SK-N-SH (cell line): ENCODE results near the gene OR6P1. TPM values are rescaled to one million over a fixed set of nuclear protein-coding genes. Genes with fewer than 3 reads are reported as not detected.

ENCODE experiments used
- CTCF ChIA-PET: fragments of 300-600, 350-600 bp; formaldehyde crosslinking; extraction: SDS; loops from one replicate; lab custom pipeline; 2021; lab: Yijun Ruan, JAX
- POLR2A ChIA-PET: fragments of 350-600 bp; sonication (Branson Sonifier 250); formaldehyde crosslinking; extraction: SDS; loops from one replicate; lab custom pipeline; 2020; ENCODE audit warnings: antibody characterized with exemption, inconsistent platforms; lab: Yijun Ruan, JAX
- DNase-seq: peaks from one replicate; pipeline ENCODE4 v3.0.0; 2012
- H2AFZ ChIP-seq: fragments of 200-600 bp; sonication (generic); 2 replicates; pipeline ENCODE4 v1.8.1; 2016; ENCODE audit warnings: antibody characterized with exemption, mild to moderate bottlenecking, low read depth
- H3F3A ChIP-seq: fragments of 200-600 bp; sonication (generic); replicated peaks from 2 replicates; pipeline ENCODE3; 2016; ENCODE audit warnings: antibody characterized with exemption, mild to moderate bottlenecking; ENCODE audit not compliant: insufficient read depth
- H3K27ac ChIP-seq, 2 experiments: fragments of 200-500 bp in 1 of 2; fragments of 200-600 bp in 1 of 2; sonication (Bioruptor generic) in 1 of 2; sonication (generic), shearing (Covaris generic) in 1 of 2; 2 replicates each; pipeline versions ENCODE4 v1.5.1 to v1.6.1; 2014 to 2016; ENCODE audit warnings: low read depth in 2 of 2, inconsistent platforms in 1 of 2, low read length in 1 of 2, mild to moderate bottlenecking in 1 of 2, mixed read lengths in 1 of 2
- H3K27me3 ChIP-seq: fragments of 200-600 bp; sonication (generic), shearing (Covaris generic); 2 replicates; pipeline ENCODE4 v1.6.1; 2016; ENCODE audit warnings: mixed run types; ENCODE audit not compliant: insufficient read depth
- H3K36me3 ChIP-seq, 2 experiments: fragments of 200-500 bp in 1 of 2; fragments of 200-600 bp in 1 of 2; sonication (Bioruptor generic) in 1 of 2; sonication (generic) in 1 of 2; replicated peaks in 1 of 2; 2 replicates each; pipeline versions ENCODE3 to v1.5.1; 2014 to 2016; ENCODE audit warnings: low read length in 1 of 2, mild to moderate bottlenecking in 1 of 2; ENCODE audit not compliant: insufficient read depth in 2 of 2, control insufficient read depth in 1 of 2
- H3K4me1 ChIP-seq, 2 experiments: fragments of 200-500 bp in 1 of 2; fragments of 200-600 bp in 1 of 2; sonication (Bioruptor generic) in 1 of 2; sonication (generic), shearing (Covaris generic) in 1 of 2; 2 replicates each; pipeline versions ENCODE4 v1.5.1 to v1.6.1; 2014 to 2016; ENCODE audit warnings: low read depth in 1 of 2, low read length in 1 of 2, mixed run types in 1 of 2; ENCODE audit not compliant: insufficient read depth in 2 of 2, control insufficient read depth in 1 of 2
- H3K4me2 ChIP-seq: fragments of 200-600 bp; sonication (generic), shearing (Covaris generic); 2 replicates; pipeline ENCODE4 v1.6.1; 2017; ENCODE audit warnings: mixed run types
- H3K4me3 ChIP-seq, 2 experiments: fragments of 200-500 bp in 1 of 2; fragments of 200-600 bp in 1 of 2; sonication (Bioruptor generic) in 1 of 2; sonication (generic), shearing (Covaris generic) in 1 of 2; 2 replicates each; pipeline versions ENCODE4 v1.5.1 to v1.8.1; 2014 to 2016; ENCODE audit warnings: low read depth in 2 of 2, inconsistent platforms in 1 of 2, low read length in 1 of 2, mild to moderate bottlenecking in 1 of 2, mixed read lengths in 1 of 2, moderate library complexity in 1 of 2
- H3K79me2 ChIP-seq: fragments of 200-600 bp; sonication (generic); 2 replicates; pipeline ENCODE4 v1.8.1; 2017; ENCODE audit warnings: mild to moderate bottlenecking; ENCODE audit not compliant: insufficient read depth
- H3K9ac ChIP-seq: fragments of 200-600 bp; sonication (generic); 2 replicates; pipeline ENCODE4 v1.6.1; 2017; ENCODE audit warnings: mixed run types
- H3K9me2 ChIP-seq: fragments of 200-600 bp; sonication (generic); 2 replicates; pipeline ENCODE4 v1.6.1; 2017; ENCODE audit warnings: mixed run types
- H3K9me3 ChIP-seq: fragments of 200-600 bp; sonication (generic); 2 replicates; pipeline ENCODE4 v1.6.1; 2017; ENCODE audit warnings: mixed run types, mild to moderate bottlenecking, moderate library complexity
- H4K20me1 ChIP-seq: fragments of 200-600 bp; sonication (generic); 2 replicates; pipeline ENCODE4 v1.6.1; 2017; ENCODE audit warnings: mild to moderate bottlenecking, mixed run types; ENCODE audit not compliant: insufficient read depth
- EP300 ChIP-seq, 2 experiments: IDR thresholded peaks; 2 replicates each; pipeline versions ENCODE4 v1.4.0 to v1.6.1; 2012; ENCODE audit warnings: borderline replicate concordance in 1 of 2, low read depth in 1 of 2, low read length in 1 of 2
- FOSL2 ChIP-seq: IDR thresholded peaks from 2 replicates; pipeline ENCODE4 v1.4.0; 2012; ENCODE audit warnings: low read depth, mild to moderate bottlenecking, moderate library complexity, borderline replicate concordance
- FOXJ3 ChIP-seq: sonication (generic); formaldehyde crosslinking; IDR thresholded peaks from 2 replicates; pipeline ENCODE4 v1.5.1; 2020; ENCODE audit warnings: mild to moderate bottlenecking, missing genetic modification reagents
- GATA2 ChIP-seq: sonication (generic); formaldehyde crosslinking; IDR thresholded peaks from 2 replicates; pipeline ENCODE4 v1.5.0; 2020; ENCODE audit warnings: mild to moderate bottlenecking, missing genetic modification reagents
- IRF3 ChIP-seq: fragments of 150-350 bp; IDR thresholded peaks from 2 replicates; pipeline ENCODE4 v1.6.1; 2016; ENCODE audit warnings: mild to moderate bottlenecking, low read depth, low read length
- JUND ChIP-seq: IDR thresholded peaks from 2 replicates; pipeline ENCODE4 v1.4.0; 2012
- MAX ChIP-seq: IDR thresholded peaks from 2 replicates; pipeline ENCODE4 v1.4.0; 2012; ENCODE audit warnings: low read depth
- MEF2A ChIP-seq: IDR thresholded peaks from 2 replicates; pipeline ENCODE4 v1.4.0; 2012; ENCODE audit warnings: low read depth, borderline replicate concordance
- MXI1 ChIP-seq: IDR thresholded peaks from 2 replicates; pipeline ENCODE4 v1.6.1; 2012; ENCODE audit warnings: mild to moderate bottlenecking, low read depth, low read length, improper control_type of control experiment
- NFIC ChIP-seq: IDR thresholded peaks from 2 replicates; pipeline ENCODE4 v1.4.0; 2012; ENCODE audit warnings: borderline replicate concordance
- PBX3 ChIP-seq: IDR thresholded peaks from 2 replicates; pipeline ENCODE4; 2012
- POLR2AphosphoS5 ChIP-seq: IDR thresholded peaks from 2 replicates; pipeline ENCODE4 v1.6.1; 2012; ENCODE audit warnings: low read depth, low read length
- RFX5 ChIP-seq: IDR thresholded peaks from 2 replicates; pipeline ENCODE4 v1.6.1; 2012; ENCODE audit warnings: mild to moderate bottlenecking, improper control_type of control experiment, low read length
- SMC3 ChIP-seq: IDR thresholded peaks from 2 replicates; pipeline ENCODE4 v1.6.1; 2012; ENCODE audit warnings: low read depth, low read length, improper control_type of control experiment
- TAF1 ChIP-seq: IDR thresholded peaks from 2 replicates; pipeline ENCODE4 v1.6.1; 2012; ENCODE audit warnings: low read depth, mild to moderate bottlenecking, low read length, moderate library complexity, borderline replicate concordance
- USF1 ChIP-seq: IDR thresholded peaks from 2 replicates; pipeline ENCODE4 v1.4.0; 2012; ENCODE audit warnings: low read depth, borderline replicate concordance
- WGBS: methylation state at CpG from one replicate; pipeline ENCODE4 v1.1.6; 2017; ENCODE audit warnings: low lambda C conversion rate; 5-methylcytosine and 5-hydroxymethylcytosine counted together
- polyA plus RNA-seq, 3 experiments: library from polyadenylated mRNA; depleted of rRNA; stranded (reverse); fragments of >200 nt; gene quantifications; 2 replicates each; pipeline ENCODE4 v1.2.3, GENCODE V29; 2012
- TF ChIP-seq, protein P1 (sequence below): IDR thresholded peaks from 2 replicates; pipeline ENCODE4 v1.4.0; 2012; ENCODE audit warnings: low read depth, borderline replicate concordance
- TF ChIP-seq, protein P2 (sequence below): fragments of 200-600 bp; sonication (generic); IDR thresholded peaks from 2 replicates; pipeline ENCODE4 v1.6.1; 2017; ENCODE audit warnings: antibody characterized with exemption, mild to moderate bottlenecking, moderate library complexity

The OR6P1 gene
- polyA plus RNA-seq, 1 of the 3 experiments (the other 2 are of a cell fraction), result not detected

GRCh38 chr1:158586942-158587341 is 16.6 kb upstream of the OR6P1 start:
- POLR2A ChIA-PET, result no interaction called here
- no peaks in the 10 kb centered on the region for H3K36me3 ChIP-seq
- no peaks in the 10 kb centered on the region for H3K79me2 ChIP-seq
- no peak overlapping the region for H3K9ac ChIP-seq
- H3K4me1 ChIP-seq, result no peaks in the 10 kb centered on the region
- no peak overlapping the region for H3K4me3 ChIP-seq
- no peaks in the 10 kb centered on the region for H3K27me3 ChIP-seq
- H3K9me2 ChIP-seq, result no peaks in the 10 kb centered on the region
- WGBS, result 0% methylated on average over 1 of the region's 1 CpG
- no peak overlapping the region for H2AFZ ChIP-seq
- no peaks in the 10 kb centered on the region for H3F3A ChIP-seq
- no peaks in the 10 kb centered on the region for H4K20me1 ChIP-seq
- CTCF ChIA-PET, result no interaction called here
- H3K27ac ChIP-seq, result no peak overlapping the region
- TF ChIP-seq, protein P1, sequence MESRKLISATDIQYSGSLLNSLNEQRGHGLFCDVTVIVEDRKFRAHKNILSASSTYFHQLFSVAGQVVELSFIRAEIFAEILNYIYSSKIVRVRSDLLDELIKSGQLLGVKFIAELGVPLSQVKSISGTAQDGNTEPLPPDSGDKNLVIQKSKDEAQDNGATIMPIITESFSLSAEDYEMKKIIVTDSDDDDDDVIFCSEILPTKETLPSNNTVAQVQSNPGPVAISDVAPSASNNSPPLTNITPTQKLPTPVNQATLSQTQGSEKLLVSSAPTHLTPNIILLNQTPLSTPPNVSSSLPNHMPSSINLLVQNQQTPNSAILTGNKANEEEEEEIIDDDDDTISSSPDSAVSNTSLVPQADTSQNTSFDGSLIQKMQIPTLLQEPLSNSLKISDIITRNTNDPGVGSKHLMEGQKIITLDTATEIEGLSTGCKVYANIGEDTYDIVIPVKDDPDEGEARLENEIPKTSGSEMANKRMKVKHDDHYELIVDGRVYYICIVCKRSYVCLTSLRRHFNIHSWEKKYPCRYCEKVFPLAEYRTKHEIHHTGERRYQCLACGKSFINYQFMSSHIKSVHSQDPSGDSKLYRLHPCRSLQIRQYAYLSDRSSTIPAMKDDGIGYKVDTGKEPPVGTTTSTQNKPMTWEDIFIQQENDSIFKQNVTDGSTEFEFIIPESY, result no peak
- TF ChIP-seq JUND (no peak), NFIC (no peak)
- DNase-seq, result no peak
- H3K9me3 ChIP-seq, result no peaks in the 10 kb centered on the region
- H3K4me2 ChIP-seq, result no peak overlapping the region

DNA sequence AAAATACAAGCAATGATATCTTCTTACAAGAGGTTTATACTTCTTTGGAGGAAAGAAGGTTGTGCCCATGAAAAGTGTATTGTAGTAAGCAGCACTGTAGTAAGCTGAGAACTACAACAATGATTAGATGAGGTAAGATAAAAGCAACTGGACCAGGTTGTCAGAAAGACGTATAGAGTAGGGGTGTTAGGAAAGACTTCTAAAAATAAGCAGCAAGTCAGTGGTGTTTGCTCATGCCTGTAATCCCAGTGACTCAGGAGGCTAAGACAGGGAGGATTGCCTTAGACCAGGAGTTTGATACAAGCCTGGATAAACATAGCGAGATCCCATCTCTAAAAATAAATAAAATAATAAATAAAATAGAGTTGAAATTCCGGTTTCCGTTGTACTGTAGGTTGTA is 13.6 kb upstream of the OR6P1 start:
- 2% methylated on average over 4 of the region's 4 CpGs for WGBS
- Histone ChIP-seq H3K4me3 (no peak overlapping the region), H3K4me2 (no peak overlapping the region)

More for the DNA sequence above, 13.6 kb upstream of the OR6P1 start:
- Histone ChIP-seq H3F3A (no peaks in the 10 kb centered on the region), H3K27me3 (no peaks in the 10 kb centered on the region), H3K9me3 (no peaks in the 10 kb centered on the region), H3K9me2 (no peaks in the 10 kb centered on the region), H3K27ac (no peak overlapping the region), H3K4me1 (no peaks in the 10 kb centered on the region), H3K79me2 (no peaks in the 10 kb centered on the region), H3K36me3 (no peaks in the 10 kb centered on the region), H4K20me1 (no peaks in the 10 kb centered on the region), H3K9ac (no peak overlapping the region), H2AFZ (no peak overlapping the region)
- TF ChIP-seq IRF3, result no peak
- no peak for TF ChIP-seq EP300 (IDR thresholded peaks at IDR 0.05; ENCODE audit: borderline replicate concordance in 1 of 2, low read depth in 1 of 2, low read length in 1 of 2)
- no peak for TF ChIP-seq USF1
- no peak for TF ChIP-seq FOXJ3 (CRISPR knock-in tag)
- TF ChIP-seq PBX3, result no peak
- no peak for TF ChIP-seq JUND
- no peak for TF ChIP-seq TAF1
- TF ChIP-seq MEF2A, result no peak
- TF ChIP-seq SMC3, result no peak
- no peak for TF ChIP-seq NFIC
- no peak for TF ChIP-seq FOSL2
- no peak for TF ChIP-seq GATA2
- no peak for TF ChIP-seq MXI1
- no peak for TF ChIP-seq POLR2AphosphoS5
- TF ChIP-seq MAX, result no peak
- no peak for TF ChIP-seq RFX5
- TF ChIP-seq, protein P2, sequence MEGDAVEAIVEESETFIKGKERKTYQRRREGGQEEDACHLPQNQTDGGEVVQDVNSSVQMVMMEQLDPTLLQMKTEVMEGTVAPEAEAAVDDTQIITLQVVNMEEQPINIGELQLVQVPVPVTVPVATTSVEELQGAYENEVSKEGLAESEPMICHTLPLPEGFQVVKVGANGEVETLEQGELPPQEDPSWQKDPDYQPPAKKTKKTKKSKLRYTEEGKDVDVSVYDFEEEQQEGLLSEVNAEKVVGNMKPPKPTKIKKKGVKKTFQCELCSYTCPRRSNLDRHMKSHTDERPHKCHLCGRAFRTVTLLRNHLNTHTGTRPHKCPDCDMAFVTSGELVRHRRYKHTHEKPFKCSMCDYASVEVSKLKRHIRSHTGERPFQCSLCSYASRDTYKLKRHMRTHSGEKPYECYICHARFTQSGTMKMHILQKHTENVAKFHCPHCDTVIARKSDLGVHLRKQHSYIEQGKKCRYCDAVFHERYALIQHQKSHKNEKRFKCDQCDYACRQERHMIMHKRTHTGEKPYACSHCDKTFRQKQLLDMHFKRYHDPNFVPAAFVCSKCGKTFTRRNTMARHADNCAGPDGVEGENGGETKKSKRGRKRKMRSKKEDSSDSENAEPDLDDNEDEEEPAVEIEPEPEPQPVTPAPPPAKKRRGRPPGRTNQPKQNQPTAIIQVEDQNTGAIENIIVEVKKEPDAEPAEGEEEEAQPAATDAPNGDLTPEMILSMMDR, result no peak
- ChIA-PET POLR2A (no interaction called here), CTCF (no interaction called here)
- DNase-seq, result no peak
